ENCODE data around the gene FCER2. TPM values are rescaled to one million over a fixed set of nuclear protein-coding genes. Genes with fewer than 3 reads are reported as not detected.
A peak's percentile ranks its signal among the peaks of the same experiment; 100 is the strongest.

The FCER2 gene
- total and polyA plus RNA-seq, 2 donors from 2014 or later: 1.0 TPM; not detected in 1

DNA sequence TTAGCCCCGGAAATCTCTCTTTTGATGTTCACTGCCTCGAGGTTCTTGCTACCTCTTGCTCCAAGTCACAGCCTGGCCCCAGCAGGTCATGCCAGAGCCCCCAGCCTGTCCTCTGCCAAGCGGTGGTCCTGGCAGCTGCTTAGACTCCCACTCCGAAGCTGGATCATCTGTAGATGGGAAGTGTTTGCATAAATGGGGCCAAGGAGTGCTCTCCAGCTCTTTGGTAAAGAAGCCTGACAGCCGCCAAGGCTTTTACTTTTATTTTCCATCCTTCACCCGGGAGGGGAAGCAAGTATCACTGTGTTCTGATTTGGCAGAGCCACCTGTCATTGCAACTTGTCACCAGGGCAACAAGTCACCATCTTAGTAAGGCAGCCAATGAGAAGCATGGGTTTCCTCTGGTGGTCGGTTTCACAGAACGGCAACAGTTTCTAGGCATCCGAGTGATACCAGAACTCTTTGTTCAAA, 43.7 kb downstream of the FCER2 start:
- DNase-seq: peak in 1 of 5 donors; percentile 33
- TF ChIP-seq, protein P1, sequence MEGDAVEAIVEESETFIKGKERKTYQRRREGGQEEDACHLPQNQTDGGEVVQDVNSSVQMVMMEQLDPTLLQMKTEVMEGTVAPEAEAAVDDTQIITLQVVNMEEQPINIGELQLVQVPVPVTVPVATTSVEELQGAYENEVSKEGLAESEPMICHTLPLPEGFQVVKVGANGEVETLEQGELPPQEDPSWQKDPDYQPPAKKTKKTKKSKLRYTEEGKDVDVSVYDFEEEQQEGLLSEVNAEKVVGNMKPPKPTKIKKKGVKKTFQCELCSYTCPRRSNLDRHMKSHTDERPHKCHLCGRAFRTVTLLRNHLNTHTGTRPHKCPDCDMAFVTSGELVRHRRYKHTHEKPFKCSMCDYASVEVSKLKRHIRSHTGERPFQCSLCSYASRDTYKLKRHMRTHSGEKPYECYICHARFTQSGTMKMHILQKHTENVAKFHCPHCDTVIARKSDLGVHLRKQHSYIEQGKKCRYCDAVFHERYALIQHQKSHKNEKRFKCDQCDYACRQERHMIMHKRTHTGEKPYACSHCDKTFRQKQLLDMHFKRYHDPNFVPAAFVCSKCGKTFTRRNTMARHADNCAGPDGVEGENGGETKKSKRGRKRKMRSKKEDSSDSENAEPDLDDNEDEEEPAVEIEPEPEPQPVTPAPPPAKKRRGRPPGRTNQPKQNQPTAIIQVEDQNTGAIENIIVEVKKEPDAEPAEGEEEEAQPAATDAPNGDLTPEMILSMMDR (IDR thresholded peaks at IDR 0.05; ENCODE audit: borderline replicate concordance, extremely low read depth, insufficient read depth): no peak
- no peaks in the 10 kb centered on the region for H3K27me3 ChIP-seq (ENCODE audit: control insufficient read depth, insufficient read depth, low read length)
- intact Hi-C loops (cut with DNase I): no loop called here
- no peak overlapping the region for H3K4me3 ChIP-seq (ENCODE audit: low read length in 3 of 3)
- no peak for FAIRE-seq
- H3K4me1 ChIP-seq (ENCODE audit: control insufficient read depth in 2 of 3, insufficient read depth in 2 of 3, low read depth in 1 of 3, low read length in 3 of 3): no peaks in the 10 kb centered on the region
- no peaks in the 10 kb centered on the region for H3K9me3 ChIP-seq (ENCODE audit: control insufficient read depth in 2 of 3, insufficient read depth in 1 of 3, low read length in 3 of 3)
- H3K9ac ChIP-seq (ENCODE audit: low read length in 3 of 3): no peak overlapping the region
- no peak overlapping the region for H3K27ac ChIP-seq (ENCODE audit: low read depth in 2 of 2, low read length in 2 of 2)
- no peaks in the 10 kb centered on the region for H3K36me3 ChIP-seq (ENCODE audit: control insufficient read depth in 2 of 3, insufficient read depth in 3 of 3, low read length in 3 of 3)

DNA sequence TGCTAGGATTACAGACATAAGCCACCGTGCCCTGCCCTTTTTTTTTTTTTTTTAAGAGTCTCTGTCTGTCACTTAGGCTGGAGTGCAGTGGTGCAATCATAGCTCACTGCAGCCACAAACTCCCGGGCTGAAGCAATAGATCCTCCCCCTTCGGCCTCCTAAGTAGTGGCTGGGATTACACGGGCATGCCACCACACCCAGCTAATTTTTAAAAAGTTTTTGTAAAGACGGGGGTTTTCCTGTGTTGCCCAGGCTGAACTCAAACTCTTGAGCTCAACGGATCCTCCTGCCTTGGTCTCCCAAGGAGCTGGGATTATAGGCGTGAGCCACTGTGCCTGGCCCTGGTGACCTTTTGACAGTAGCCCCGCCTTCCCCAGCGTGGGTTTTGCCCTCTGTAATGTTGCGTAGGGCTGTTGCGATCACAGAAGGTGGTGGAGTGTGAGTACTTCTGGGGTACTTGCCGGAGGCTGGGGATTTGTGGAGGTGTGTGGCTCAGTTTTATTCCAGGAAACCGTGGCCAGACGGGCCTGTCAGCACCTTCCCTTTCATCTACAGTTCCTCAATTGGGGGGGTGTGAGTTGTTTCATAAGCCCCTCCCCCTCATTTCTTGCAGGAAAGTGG, 44.7 kb downstream of the FCER2 start:
- Histone ChIP-seq H3K4me1 (ENCODE audit: control insufficient read depth in 2 of 3, insufficient read depth in 2 of 3, low read depth in 1 of 3, low read length in 3 of 3) (peaks cover 0 to under 1% (median 0%) of the 10 kb centered on the region in 3 donors), H3K27me3 (ENCODE audit: control insufficient read depth, insufficient read depth, low read length) (no peaks in the 10 kb centered on the region), H3K27ac (ENCODE audit: low read depth in 2 of 2, low read length in 2 of 2) (no peak overlapping the region), H3K9me3 (ENCODE audit: control insufficient read depth in 2 of 3, insufficient read depth in 1 of 3, low read length in 3 of 3) (no peaks in the 10 kb centered on the region), H3K9ac (ENCODE audit: low read length in 3 of 3) (no peak overlapping the region), H3K36me3 (ENCODE audit: control insufficient read depth in 2 of 3, insufficient read depth in 3 of 3, low read length in 3 of 3) (no peaks in the 10 kb centered on the region), H3K4me3 (ENCODE audit: low read length in 3 of 3) (no peak overlapping the region)
- DNase-seq: no peak
- FAIRE-seq: no peak
- intact Hi-C loops (cut with DNase I): no loop called here
- TF ChIP-seq, protein P1 (IDR thresholded peaks at IDR 0.05; ENCODE audit: borderline replicate concordance, extremely low read depth, insufficient read depth): no peak

DNA sequence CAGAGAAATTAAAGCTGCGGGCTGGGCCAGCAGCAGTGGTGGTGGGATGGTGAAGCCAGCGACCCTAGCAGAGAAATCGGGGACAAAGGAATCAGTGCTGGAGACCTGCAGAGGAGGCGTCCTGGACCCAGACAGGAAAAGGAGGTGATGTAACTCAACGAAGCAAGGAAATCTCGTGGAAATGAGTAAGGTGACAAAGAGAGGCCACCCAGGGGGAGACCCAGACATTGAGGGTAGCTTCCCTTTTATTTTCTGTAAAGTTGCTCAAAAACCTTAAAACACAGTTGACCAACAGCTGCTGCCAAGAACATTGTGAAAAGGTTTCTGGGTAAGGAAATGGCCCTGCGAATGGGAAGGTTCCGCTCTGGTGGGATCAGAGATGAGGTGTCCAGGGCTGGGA, 46.4 kb downstream of the FCER2 start:
- Histone ChIP-seq H3K36me3 (ENCODE audit: control insufficient read depth in 2 of 3, insufficient read depth in 3 of 3, low read length in 3 of 3) (no peaks in the 10 kb centered on the region), H3K4me1 (ENCODE audit: control insufficient read depth in 2 of 3, insufficient read depth in 2 of 3, low read depth in 1 of 3, low read length in 3 of 3) (peaks cover 0 to 3% (median 0%) of the 10 kb centered on the region in 3 donors), H3K4me3 (ENCODE audit: low read length in 3 of 3) (no peak overlapping the region), H3K9me3 (ENCODE audit: control insufficient read depth in 2 of 3, insufficient read depth in 1 of 3, low read length in 3 of 3) (no peaks in the 10 kb centered on the region), H3K27ac (ENCODE audit: low read depth in 2 of 2, low read length in 2 of 2) (no peak overlapping the region), H3K9ac (ENCODE audit: low read length in 3 of 3) (no peak overlapping the region), H3K27me3 (ENCODE audit: control insufficient read depth, insufficient read depth, low read length) (no peaks in the 10 kb centered on the region)
- FAIRE-seq: no peak
- TF ChIP-seq, protein P1 (IDR thresholded peaks at IDR 0.05; ENCODE audit: borderline replicate concordance, extremely low read depth, insufficient read depth): no peak
- no peak for DNase-seq
- intact Hi-C loops (cut with DNase I): no loop called here
